Forelimb muscle (tissue), 1 donor: ENCODE data around the gene CEL. TPM values are rescaled to one million over a fixed set of nuclear protein-coding genes. Genes with fewer than 3 reads are reported as not detected.

ENCODE experiments used
- DNase-seq: peaks from one replicate; pipeline ENCODE4 v3.0.0-alpha.2; 2013; ENCODE audit warnings: low read depth
- polyA plus RNA-seq: library from polyadenylated mRNA; unstranded; fragments of 120-200 nt; gene quantifications from one replicate; pipeline ENCODE4 v1.2.1, GENCODE V29; 2013; ENCODE audit not compliant: insufficient read length

The CEL gene
- polyA plus RNA-seq, 1 donor = 1.8 TPM

GRCh38 chr9:133103987-133104505 is 42.3 kb downstream of the CEL start:
- no peak for DNase-seq

GRCh38 chr9:133104718-133105460 is 43.1 kb downstream of the CEL start:
- no peak for DNase-seq

- DNase-seq = no peak
These were observed 43.6 kb downstream of the CEL start for GRCh38 chr9:133105461-133105770.

GRCh38 chr9:133106511-133107244 is 44.9 kb downstream of the CEL start:
- DNase-seq = no peak

- DNase-seq = no peak
These were observed 45.5 kb downstream of the CEL start for GRCh38 chr9:133107245-133107722.

- DNase-seq = no peak
These were observed 46.4 kb downstream of the CEL start for GRCh38 chr9:133107961-133108793.

GRCh38 chr9:133108794-133109641 is 47.2 kb downstream of the CEL start:
- no peak for DNase-seq

GRCh38 chr9:133109931-133110650 is 48.3 kb downstream of the CEL start:
- DNase-seq = no peak

GRCh38 chr9:133111808-133112662 is 50.3 kb downstream of the CEL start:
- no peak for DNase-seq

- no peak for DNase-seq
These were observed 50.9 kb downstream of the CEL start for GRCh38 chr9:133112663-133113026.

GRCh38 chr9:133113163-133113948 is 51.6 kb downstream of the CEL start:
- DNase-seq = no peak

- DNase-seq = no peak
These were observed 52.4 kb downstream of the CEL start for GRCh38 chr9:133113949-133114885.

GRCh38 chr9:133114886-133115603 is 53.3 kb downstream of the CEL start:
- no peak for DNase-seq

- DNase-seq = no peak
These were observed 54.0 kb downstream of the CEL start for GRCh38 chr9:133115604-133116345.

- no peak for DNase-seq
These were observed 54.8 kb downstream of the CEL start for GRCh38 chr9:133116346-133117231.
